ENCODE measurements around the gene DNAI2.

The DNAI2 gene

GRCh38 chr17:74295625-74296547, 21.9 kb downstream of the DNAI2 start:
- no peak for DNase-seq
- TF ChIP-seq CTCF (IDR thresholded peaks at IDR 0.05; ENCODE audit: borderline replicate concordance, extremely low read depth, low read length, poor library complexity, severe bottlenecking), result no peak
- no peak for TF ChIP-seq EZH2 (IDR thresholded peaks at IDR 0.05; ENCODE audit: borderline replicate concordance, low read depth, low read length, severe bottlenecking)
- no peak overlapping the region for H3K27ac ChIP-seq (ENCODE audit: low read length)
- no peaks in the 10 kb centered on the region for H3K9me3 ChIP-seq (ENCODE audit: insufficient read depth, low read length, severe bottlenecking)
- no peak overlapping the region for H3K4me2 ChIP-seq (ENCODE audit: insufficient read depth, low read length)
- H2AFZ ChIP-seq (ENCODE audit: low read depth, low read length), result no peak overlapping the region
- no peaks in the 10 kb centered on the region for H3K4me1 ChIP-seq (ENCODE audit: insufficient read depth, low read length)
- H3K36me3 ChIP-seq (ENCODE audit: insufficient read depth, low read length), result no peaks in the 10 kb centered on the region
- H3K9ac ChIP-seq (ENCODE audit: low read depth, low read length), result no peak overlapping the region
- H3K27me3 ChIP-seq (ENCODE audit: insufficient read depth, low read length, poor library complexity), result peaks cover 19% of the 10 kb centered on the region
- H3K79me2 ChIP-seq (ENCODE audit: insufficient read depth, low read length), result no peaks in the 10 kb centered on the region
- H4K20me1 ChIP-seq (ENCODE audit: insufficient read depth, low read length), result no peaks in the 10 kb centered on the region; the same call in 1 of the 2 replicates
- no peak for ATAC-seq (ENCODE audit: insufficient read depth, low read depth)
- H3K4me3 ChIP-seq (ENCODE audit: low read depth in 1 of 2, low read length in 2 of 2), result no peak overlapping the region

GRCh38 chr17:74296548-74296936, 22.5 kb downstream of the DNAI2 start:
- Histone ChIP-seq H2AFZ (ENCODE audit: low read depth, low read length) (no peak overlapping the region), H3K9ac (ENCODE audit: low read depth, low read length) (no peak overlapping the region), H4K20me1 (ENCODE audit: insufficient read depth, low read length) (no peaks in the 10 kb centered on the region; the same call in 1 of the 2 replicates), H3K4me3 (ENCODE audit: low read depth in 1 of 2, low read length in 2 of 2) (no peak overlapping the region), H3K27ac (ENCODE audit: low read length) (no peak overlapping the region), H3K4me2 (ENCODE audit: insufficient read depth, low read length) (no peak overlapping the region), H3K79me2 (ENCODE audit: insufficient read depth, low read length) (no peaks in the 10 kb centered on the region), H3K27me3 (ENCODE audit: insufficient read depth, low read length, poor library complexity) (peaks cover 20% of the 10 kb centered on the region), H3K36me3 (ENCODE audit: insufficient read depth, low read length) (no peaks in the 10 kb centered on the region), H3K4me1 (ENCODE audit: insufficient read depth, low read length) (no peaks in the 10 kb centered on the region), H3K9me3 (ENCODE audit: insufficient read depth, low read length, severe bottlenecking) (no peaks in the 10 kb centered on the region)
- TF ChIP-seq EZH2 (IDR thresholded peaks at IDR 0.05; ENCODE audit: borderline replicate concordance, low read depth, low read length, severe bottlenecking) (no peak), CTCF (IDR thresholded peaks at IDR 0.05; ENCODE audit: borderline replicate concordance, extremely low read depth, low read length, poor library complexity, severe bottlenecking) (peak; percentile 29)
- ATAC-seq (ENCODE audit: insufficient read depth, low read depth), result no peak
- no peak for DNase-seq

GRCh38 chr17:74297941-74298340, 23.9 kb downstream of the DNAI2 start:
- no peak overlapping the region for H3K27ac ChIP-seq (ENCODE audit: low read length)
- no peaks in the 10 kb centered on the region for H3K4me1 ChIP-seq (ENCODE audit: insufficient read depth, low read length)
- no peak for TF ChIP-seq CTCF (IDR thresholded peaks at IDR 0.05; ENCODE audit: borderline replicate concordance, extremely low read depth, low read length, poor library complexity, severe bottlenecking)
- no peak overlapping the region for H2AFZ ChIP-seq (ENCODE audit: low read depth, low read length)
- H3K36me3 ChIP-seq (ENCODE audit: insufficient read depth, low read length), result no peaks in the 10 kb centered on the region
- H3K9ac ChIP-seq (ENCODE audit: low read depth, low read length), result no peak overlapping the region
- no peaks in the 10 kb centered on the region for H3K79me2 ChIP-seq (ENCODE audit: insufficient read depth, low read length)
- ATAC-seq (ENCODE audit: insufficient read depth, low read depth) (no peak), DNase-seq (no peak)
- H3K4me3 ChIP-seq (ENCODE audit: low read depth in 1 of 2, low read length in 2 of 2), result no peak overlapping the region
- peaks cover 20% of the 10 kb centered on the region for H3K27me3 ChIP-seq (ENCODE audit: insufficient read depth, low read length, poor library complexity)
- no peaks in the 10 kb centered on the region for H3K9me3 ChIP-seq (ENCODE audit: insufficient read depth, low read length, severe bottlenecking)
- no peak overlapping the region for H3K4me2 ChIP-seq (ENCODE audit: insufficient read depth, low read length)
- H4K20me1 ChIP-seq (ENCODE audit: insufficient read depth, low read length), result no peaks in the 10 kb centered on the region; the same call in 1 of the 2 replicates

Data from DND-41 (cell line).